Aortic smooth muscle cell (primary cell): ENCODE results near the gene JADE2. TPM values are rescaled to one million over a fixed set of nuclear protein-coding genes. Genes with fewer than 3 reads are reported as not detected.

Experiments
- total RNA-seq: library from RNA; depleted of rRNA; stranded (reverse); fragments of >200 nt; gene quantifications from 2 replicates; pipeline ENCODE4 v1.2.3, GENCODE V29; 2014

The JADE2 gene
- 22.9 and 32.2 TPM in 2 replicates for total RNA-seq

GRCh38 chr5:134524826-134525682 is at the start of gene JADE2:
JADE2 (plus strand) TSS chr5:134525670; CDS start chr5:134535858, 10,188 bp downstream.

Other genes with a start within 250 kb of the JADE2 start
- gene CDKL3, start 158.5 kb upstream of the JADE2 start, total RNA-seq, result 2.1 and 2.6 TPM in 2 replicates
- gene UBE2B, start 154.1 kb upstream of the JADE2 start, total RNA-seq, result 15.2 and 22.9 TPM in 2 replicates
- gene CDKN2AIPNL, start 113.8 kb upstream of the JADE2 start, total RNA-seq, result 23.7 and 31.4 TPM in 2 replicates
- gene SAR1B, start 107.2 kb downstream of the JADE2 start, total RNA-seq, result 136 and 152 TPM in 2 replicates
- gene SEC24A, start 123.1 kb downstream of the JADE2 start, total RNA-seq, result 18.0 and 23.3 TPM in 2 replicates
- 31.2 and 35.9 TPM in 2 replicates for gene CAMLG, start 212.9 kb downstream of the JADE2 start, total RNA-seq
- gene DDX46, start 233.1 kb downstream of the JADE2 start, total RNA-seq, result 20.1 and 21.3 TPM in 2 replicates